HCT116 (cell line): ENCODE results near the gene HAUS8. TPM values are rescaled to one million over a fixed set of nuclear protein-coding genes. Genes with fewer than 3 reads are reported as not detected.

ENCODE experiments used
- ATAC-seq: fragments of 200-7000 bp; cut with Tn5 transposase; 2 replicates; pipeline ENCODE4 v1.9.1; 2020; ENCODE audit warnings: mild to moderate bottlenecking, moderate library complexity
- BruUV-seq: library from RNA; stranded (reverse); fragments of 400-500 nt; replicated peaks from 2 replicates; lab custom pipeline; 2021; lab: Mats Ljungman, UMichigan
- CTCF ChIA-PET: fragments of 300-600 bp; sonication (Branson Sonifier 250); formaldehyde crosslinking; loops from one replicate; lab custom pipeline; 2021; ENCODE audit warnings: antibody characterized with exemption; lab: Charles Lee
- POLR2A ChIA-PET: fragments of 300-600, 350-600 bp; sonication (Branson Sonifier 250); formaldehyde crosslinking; loops from one replicate; lab custom pipeline; 2021; ENCODE audit warnings: antibody characterized with exemption; lab: Charles Lee
- RAD21 ChIA-PET, 2 experiments: fragments of 300-600 bp; sonication (Branson Sonifier 250); formaldehyde crosslinking; loops; one replicate each; lab custom pipeline; 2023; ENCODE audit warnings: low total read pairs in 2 of 2; ENCODE audit not compliant: uncharacterized antibody in 2 of 2, unreplicated experiment in 2 of 2, low non-redundant PET in 1 of 2; lab: Charles Lee
- DNase-seq: peaks from one replicate; pipeline ENCODE4 v3.0.0-alpha.2; 2010; ENCODE audit warnings: low read depth, low spot score
- H2AFZ ChIP-seq: fragments of 200-600 bp; shearing (Covaris generic), sonication (generic); 2 replicates; pipeline ENCODE4 v1.6.1; 2017; ENCODE audit warnings: low read depth, mixed run types, mixed read lengths, antibody characterized with exemption, low read length; ENCODE audit not compliant: poor library complexity, severe bottlenecking
- H3K27ac ChIP-seq: 2 replicates; pipeline ENCODE4 v1.5.1; 2012; ENCODE audit warnings: low read depth, low read length
- H3K27me3 ChIP-seq: fragments of 200-600 bp; sonication (generic); 2 replicates; pipeline ENCODE4 v1.6.1; 2016; ENCODE audit warnings: mixed run types, low read length, mixed read lengths; ENCODE audit not compliant: insufficient read depth
- H3K36me3 ChIP-seq, 2 experiments: fragments of 200-500 bp in 1 of 2; fragments of 200-600 bp in 1 of 2; sonication (Bioruptor generic) in 1 of 2; sonication (generic) in 1 of 2; 2 replicates each; pipeline versions ENCODE4 v1.5.1 to v1.6.1; 2014 to 2016; ENCODE audit warnings: low read length in 2 of 2, inconsistent platforms in 1 of 2, mixed read lengths in 1 of 2, mixed run types in 1 of 2; ENCODE audit not compliant: insufficient read depth in 2 of 2, control insufficient read depth in 1 of 2
- H3K4me1 ChIP-seq, 2 experiments: fragments of 200-600 bp in 1 of 2; sonication (generic) in 1 of 2; 2 replicates each; pipeline versions ENCODE4 v1.5.1 to v1.6.1; 2012 to 2017; ENCODE audit warnings: low read length in 2 of 2, inconsistent platforms in 1 of 2, mild to moderate bottlenecking in 1 of 2, mixed read lengths in 1 of 2, mixed run types in 1 of 2, moderate library complexity in 1 of 2; ENCODE audit not compliant: insufficient read depth in 2 of 2, control insufficient read depth in 1 of 2
- H3K4me2 ChIP-seq: fragments of 200-600 bp; sonication (generic); 2 replicates; pipeline ENCODE4 v1.6.1; 2017; ENCODE audit warnings: mixed run types, low read length, mixed read lengths
- H3K4me3 ChIP-seq, 2 experiments: fragments of 200-600 bp in 1 of 2; sonication (generic) in 1 of 2; replicated peaks in 1 of 2; 2 replicates each; pipeline ENCODE4 v1.5.1; 2011 to 2016; ENCODE audit warnings: low read length in 2 of 2, control low read depth in 1 of 2, low read depth in 1 of 2, mild to moderate bottlenecking in 1 of 2, mixed read lengths in 1 of 2, mixed run types in 1 of 2
- H3K79me2 ChIP-seq: fragments of 200-600 bp; sonication (generic); 2 replicates; pipeline ENCODE4 v1.6.1; 2017; ENCODE audit warnings: mild to moderate bottlenecking, mixed run types, low read length, moderate library complexity, mixed read lengths; ENCODE audit not compliant: insufficient read depth
- H3K9ac ChIP-seq: fragments of 200-600 bp; sonication (generic); 2 replicates; pipeline ENCODE4 v1.6.1; 2016; ENCODE audit warnings: low read length, mixed read lengths
- H3K9me2 ChIP-seq: fragments of 200-600 bp; sonication (generic), shearing (Covaris generic); 2 replicates; pipeline ENCODE4 v1.6.1; 2017; ENCODE audit warnings: mixed run types, mild to moderate bottlenecking, moderate library complexity; ENCODE audit not compliant: insufficient read depth
- H3K9me3 ChIP-seq, 2 experiments: fragments of 200-500 bp in 1 of 2; fragments of 200-600 bp in 1 of 2; sonication (Bioruptor generic) in 1 of 2; sonication (generic) in 1 of 2; 2 replicates each; pipeline ENCODE4 v1.6.1; 2014 to 2017; ENCODE audit warnings: low read length in 2 of 2, mixed read lengths in 2 of 2, inconsistent platforms in 1 of 2, low read depth in 1 of 2, mild to moderate bottlenecking in 1 of 2, mixed run types in 1 of 2, moderate library complexity in 1 of 2; ENCODE audit not compliant: control insufficient read depth in 1 of 2, insufficient read depth in 1 of 2
- H4K20me1 ChIP-seq: fragments of 200-600 bp; sonication (generic), shearing (Covaris generic); 2 replicates; pipeline ENCODE4 v1.6.1; 2017; ENCODE audit warnings: mixed run types, mild to moderate bottlenecking, moderate library complexity; ENCODE audit not compliant: insufficient read depth
- ATF3 ChIP-seq: IDR thresholded peaks from 2 replicates; pipeline ENCODE4 v1.6.1; 2012
- CTCF ChIP-seq, 3 experiments: fragments of 200-600 bp in 1 of 3; sonication (generic) in 1 of 3; IDR thresholded peaks in 2 of 3; conservative IDR thresholded peaks in 1 of 3; 2 replicates each; pipeline ENCODE4 v1.5.1; 2012 to 2017; ENCODE audit warnings: low read depth in 2 of 3, low read length in 2 of 3, antibody characterized with exemption in 1 of 3, borderline replicate concordance in 1 of 3, control low read depth in 1 of 3, mild to moderate bottlenecking in 1 of 3, mixed read lengths in 1 of 3, mixed run types in 1 of 3, moderate library complexity in 1 of 3; ENCODE audit not compliant: insufficient read depth in 1 of 3
- EZH2 ChIP-seq: fragments of 200-600 bp; sonication (generic); IDR thresholded peaks from 2 replicates; pipeline ENCODE4 v1.6.1; 2017; ENCODE audit warnings: antibody characterized with exemption, mixed run types
- MAX ChIP-seq: IDR thresholded peaks from 2 replicates; pipeline ENCODE4 v1.6.1; 2012
- POLR2A ChIP-seq: IDR thresholded peaks from 2 replicates; pipeline ENCODE4 v1.7.0; 2011; ENCODE audit warnings: borderline replicate concordance; ENCODE audit not compliant: insufficient read depth, insufficient read length; ENCODE audit errors: extremely low read depth
- POLR2AphosphoS5 ChIP-seq: IDR thresholded peaks from 2 replicates; pipeline ENCODE4 v1.6.1; 2011; ENCODE audit warnings: mild to moderate bottlenecking, low read depth, low read length, moderate library complexity
- TCF7L2 ChIP-seq: IDR thresholded peaks from 2 replicates; pipeline ENCODE4 v1.7.0; 2011; ENCODE audit warnings: borderline replicate concordance, inconsistent platforms; ENCODE audit not compliant: insufficient read depth, insufficient read length; ENCODE audit errors: extremely low read depth
- YY1 ChIP-seq: IDR thresholded peaks from 2 replicates; pipeline ENCODE4 v1.6.1; 2011; ENCODE audit warnings: low read length, low read depth, moderate library complexity, mild to moderate bottlenecking; ENCODE audit not compliant: insufficient replicate concordance; ENCODE audit errors: extremely low read depth
- ZNF274 ChIP-seq: fragments of 200-500 bp; sonication (Bioruptor generic); IDR thresholded peaks from 2 replicates; pipeline ENCODE4 v1.6.1; 2014; ENCODE audit warnings: mild to moderate bottlenecking, low read depth, low read length, inconsistent platforms
- intact Hi-C: fragments of 100-400 bp; cut with micrococcal nuclease; formaldehyde crosslinking; loops from 2 replicates; pipeline ENCODE4 v1.10.0; 2022
- total RNA-seq: library from RNA; stranded (reverse); gene quantifications from one replicate; pipeline ENCODE4 v1.2.1, GENCODE V29; 2021; ENCODE audit not compliant: unreplicated experiment

Gene HAUS8
- total RNA-seq, 1 experiment from 2014 or later, result 23.6 TPM

GRCh38 chr19:17061691-17062090 lies 13.6 kb downstream of the HAUS8 start (continued):
- TF ChIP-seq MAX (no peak), POLR2A (no peak), TCF7L2 (no peak)
- TF ChIP-seq, all 23 proteins: peak for 0

- no peaks in the 10 kb centered on the region for H3K27me3 ChIP-seq
- H3K4me3 ChIP-seq, result no peak overlapping the region
- H3K27ac ChIP-seq, result no peak overlapping the region
- CTCF ChIA-PET, result no interaction called here
- POLR2A ChIA-PET, result no interaction called here
- H3K79me2 ChIP-seq, result peaks cover 43% of the 10 kb centered on the region
- no peak for DNase-seq
- ATAC-seq, result no peak
- no peak overlapping the region for H2AFZ ChIP-seq
- H3K36me3 ChIP-seq, result peaks cover 6 to 29% of the 10 kb centered on the region in 2 experiments; a peak in 3 of 4 replicates
- RAD21 ChIA-PET, result no interaction called here
- intact Hi-C loops, result no loop called here
- TF ChIP-seq EZH2 (no peak), POLR2AphosphoS5 (no peak), CTCF (IDR thresholded peaks at IDR 0.05 in 2 of 3, conservative IDR thresholded peaks at IDR 0.05 in 1 of 3; ENCODE audit: borderline replicate concordance in 1 of 3, insufficient read depth in 1 of 3, low read depth in 2 of 3, low read length in 2 of 3) (no peak), YY1 (no peak), ZNF274 (no peak), ATF3 (no peak)
- H3K4me2 ChIP-seq, result no peak overlapping the region
- no peak overlapping the region for H3K9ac ChIP-seq
- BruUV-seq, result no TSS peak
- H3K9me2 ChIP-seq, result no peaks in the 10 kb centered on the region
- H3K9me3 ChIP-seq, result no peaks in the 10 kb centered on the region
- H3K4me1 ChIP-seq, result no peaks in the 10 kb centered on the region
- H4K20me1 ChIP-seq, result no peaks in the 10 kb centered on the region
These were observed 14.0 kb downstream of the HAUS8 start for GRCh38 chr19:17061205-17061604.
